Psoas muscle (tissue), 8 donors: ENCODE measurements around the gene PTGIR. TPM values are rescaled to one million over a fixed set of nuclear protein-coding genes. Genes with fewer than 3 reads are reported as not detected.

ENCODE experiments used
- ATAC-seq, 4 donors: fragments of 200-7000 bp; cut with Tn5 transposase; one replicate each; pipeline ENCODE4 v1.9.1; 2020; ENCODE audit warnings: moderate library complexity in 3 of 4, mild to moderate bottlenecking in 2 of 4
- DNase-seq, 2 donors: peaks; one replicate each; pipeline ENCODE4 v3.0.0-alpha.2; 2020
- H3K27ac ChIP-seq: fragments of 200-600 bp; one replicate; pipeline ENCODE4 v1.8.0; 2022
- H3K27me3 ChIP-seq, 3 donors: fragments of 200-600 bp in 1 of 3; one replicate each; pipeline versions ENCODE4 v1.6.1 to v1.8.0; 2013 to 2022; ENCODE audit warnings: low read length in 2 of 3, mild to moderate bottlenecking in 2 of 3, moderate library complexity in 1 of 3; ENCODE audit not compliant: insufficient read depth in 3 of 3
- H3K36me3 ChIP-seq, 2 donors: fragments of 200-600 bp in 1 of 2; one replicate each; pipeline versions ENCODE4 v1.6.1 to v1.8.0; 2013 to 2022; ENCODE audit warnings: low read depth in 1 of 2, mild to moderate bottlenecking in 1 of 2, moderate library complexity in 1 of 2; ENCODE audit not compliant: insufficient read depth in 1 of 2
- H3K4me1 ChIP-seq: fragments of 200-600 bp; one replicate; pipeline ENCODE4 v1.8.0; 2022
- H3K4me3 ChIP-seq: fragments of 200-600 bp; one replicate; pipeline ENCODE4 v1.8.0; 2022; ENCODE audit warnings: mild to moderate bottlenecking
- H3K9me3 ChIP-seq: fragments of 200-600 bp; one replicate; pipeline ENCODE4 v1.8.0; 2022
- CTCF ChIP-seq: fragments of 200-600 bp; IDR thresholded peaks from one replicate; pipeline ENCODE4 v1.8.0; 2022; ENCODE audit warnings: antibody characterized with exemption
- WGBS, 3 donors: extraction: QIAGEN DNeasy Blood & Tissue Kit; methylation state at CpG; one replicate each; pipeline versions ENCODE4 v1.1.6 to v1.1.7; 2013; 5-methylcytosine and 5-hydroxymethylcytosine counted together
- intact Hi-C, 2 donors: fragments of 100-400 bp; cut with DNase I; formaldehyde crosslinking; loops; one replicate each; pipeline versions ENCODE4 v1.11.0 to v1.14.2; 2022
- polyA plus RNA-seq, 3 donors: library from polyadenylated mRNA; stranded (reverse); fragments of 200-250 nt; gene quantifications; one replicate each; pipeline ENCODE4 v1.2.3, GENCODE V29; 2013
- total RNA-seq, 4 donors: library from RNA; stranded (reverse); fragmentation: NEBNext Ultra II Directional in 2 of 4; extraction: Animal tissue kit (Norgen Biotek cat#: 25700) in 2 of 4; gene quantifications; one replicate each; pipeline versions ENCODE4 v1.2.1 to v1.2.4, GENCODE V29; 2021 to 2023
- donor health status: healthy with polysubstance abuse.
- donor health status: DM: no; HTN: no; CAD: no; lungs with moderate emphysema.
- donor health status: Bipolar disorder and iron deficiency.
- donor health status: healthy.
- donor health status: DM: yes; HTN: yes; CAD: no.
- donor health status: DM: no; HTN: no; CAD: no.
- donor health status: DM: no; HTN: no; CAD: no.
- donor health status: DM: yes; HTN: yes; CAD: no.

Gene PTGIR
- total and polyA plus RNA-seq, 7 donors, result 0.74 to 7.0 (median 1.2) TPM

- DNase-seq (peak in 1 of 2 donors; percentile 32), ATAC-seq (no peak)
- no peaks in the 10 kb centered on the region for H3K36me3 ChIP-seq
- H3K27ac ChIP-seq, result no peak overlapping the region
- no peaks in the 10 kb centered on the region for H3K9me3 ChIP-seq
- no peak for TF ChIP-seq CTCF
- peaks cover 17% of the 10 kb centered on the region for H3K4me1 ChIP-seq
- no peak overlapping the region for H3K4me3 ChIP-seq
- intact Hi-C loops, result loop anchor here in 1 of 2 donors (2.0 kb wide), 1 partner anchor 47 kb away; no protein-coding TSS in a partner anchor
- WGBS, 3 donors, result 80 to 89% (median 80%) methylated on average over 10 of the region's 10 CpGs
- no peaks in the 10 kb centered on the region for H3K27me3 ChIP-seq
These were observed 8.9 kb downstream of the PTGIR start for GRCh38 chr19:46615966-46616365.

- Histone ChIP-seq H3K27ac (no peak overlapping the region), H3K36me3 (peaks cover 0 to 9% of the 10 kb centered on the region in 2 donors), H3K27me3 (no peaks in the 10 kb centered on the region), H3K9me3 (no peaks in the 10 kb centered on the region), H3K4me3 (no peak overlapping the region), H3K4me1 (peaks cover 17% of the 10 kb centered on the region)
- peak; percentile 81 to 93 (median 86) for ATAC-seq
- intact Hi-C loops, result loop anchor here (1.0 to 2.0 kb wide), 2 partner anchors 48 to 49 kb away; no protein-coding TSS in a partner anchor
- TF ChIP-seq CTCF, result peak; percentile 87
- peak; percentile 86 to 90 for DNase-seq
- 11 to 16% (median 12%) methylated on average over 12 of the region's 12 CpGs for WGBS, 3 donors
These were observed 10.7 kb downstream of the PTGIR start for GRCh38 chr19:46614114-46614722.

- H3K36me3 ChIP-seq, result peaks cover 0 to 16% of the 10 kb centered on the region in 2 donors
- H3K27me3 ChIP-seq, result no peaks in the 10 kb centered on the region
- no peaks in the 10 kb centered on the region for H3K9me3 ChIP-seq
- intact Hi-C loops, result no loop called here
- whole genome bisulfite sequencing, 3 donors, result 86 to 92% (median 90%) methylated on average over 22 of the region's 22 CpGs
- no peak for TF ChIP-seq CTCF
- no peak overlapping the region for H3K27ac ChIP-seq
- H3K4me1 ChIP-seq, result peaks cover 12% of the 10 kb centered on the region
- no peak for ATAC-seq
- no peak overlapping the region for H3K4me3 ChIP-seq
- DNase-seq, result peak in 1 of 2 donors; percentile 39
These were observed 11.4 kb downstream of the PTGIR start for GRCh38 chr19:46613525-46613924.

- intact Hi-C loops, result no loop called here
- no peak for TF ChIP-seq CTCF
- Histone ChIP-seq H3K27ac (no peak overlapping the region), H3K4me1 (peaks cover 2% of the 10 kb centered on the region), H3K9me3 (no peaks in the 10 kb centered on the region), H3K27me3 (no peaks in the 10 kb centered on the region), H3K4me3 (no peak overlapping the region), H3K36me3 (peaks cover 0 to 34% of the 10 kb centered on the region in 2 donors)
- whole genome bisulfite sequencing, 3 donors, result 66 to 76% (median 68%) methylated on average over 6 of the region's 6 CpGs
- DNase-seq (peak in 1 of 2 donors; percentile 46), ATAC-seq (no peak)
These were observed 13.1 kb downstream of the PTGIR start for GRCh38 chr19:46611776-46612175.
